ENCODE data around the gene CFAP74.

Gene CFAP74

GRCh38 chr1:1924849-1925248, 78.7 kb downstream of the CFAP74 start:
- peaks cover 2% of the 10 kb centered on the region for H3K4me1 ChIP-seq (ENCODE audit: control insufficient read depth, low read depth, low read length)
- peaks cover 4% of the 10 kb centered on the region for H3K27me3 ChIP-seq (ENCODE audit: control insufficient read depth, insufficient read depth, low read length)
- no peak overlapping the region for H3K9ac ChIP-seq (ENCODE audit: low read length)
- no peaks in the 10 kb centered on the region for H3K9me3 ChIP-seq (ENCODE audit: control insufficient read depth, low read depth, low read length)
- no peak overlapping the region for H3K27ac ChIP-seq (ENCODE audit: low read length)
- no peaks in the 10 kb centered on the region for H3K36me3 ChIP-seq (ENCODE audit: control insufficient read depth, low read depth, low read length)
- no peak overlapping the region for H3K4me3 ChIP-seq (ENCODE audit: low read length)

GRCh38 chr1:1924386-1924785, 79.2 kb downstream of the CFAP74 start:
- Histone ChIP-seq H3K27ac (ENCODE audit: low read length) (no peak overlapping the region), H3K4me1 (ENCODE audit: control insufficient read depth, low read depth, low read length) (peaks cover 5% of the 10 kb centered on the region), H3K4me3 (ENCODE audit: low read length) (no peak overlapping the region), H3K36me3 (ENCODE audit: control insufficient read depth, low read depth, low read length) (no peaks in the 10 kb centered on the region), H3K9me3 (ENCODE audit: control insufficient read depth, low read depth, low read length) (no peaks in the 10 kb centered on the region), H3K9ac (ENCODE audit: low read length) (no peak overlapping the region), H3K27me3 (ENCODE audit: control insufficient read depth, insufficient read depth, low read length) (peaks cover 5% of the 10 kb centered on the region)

DNA sequence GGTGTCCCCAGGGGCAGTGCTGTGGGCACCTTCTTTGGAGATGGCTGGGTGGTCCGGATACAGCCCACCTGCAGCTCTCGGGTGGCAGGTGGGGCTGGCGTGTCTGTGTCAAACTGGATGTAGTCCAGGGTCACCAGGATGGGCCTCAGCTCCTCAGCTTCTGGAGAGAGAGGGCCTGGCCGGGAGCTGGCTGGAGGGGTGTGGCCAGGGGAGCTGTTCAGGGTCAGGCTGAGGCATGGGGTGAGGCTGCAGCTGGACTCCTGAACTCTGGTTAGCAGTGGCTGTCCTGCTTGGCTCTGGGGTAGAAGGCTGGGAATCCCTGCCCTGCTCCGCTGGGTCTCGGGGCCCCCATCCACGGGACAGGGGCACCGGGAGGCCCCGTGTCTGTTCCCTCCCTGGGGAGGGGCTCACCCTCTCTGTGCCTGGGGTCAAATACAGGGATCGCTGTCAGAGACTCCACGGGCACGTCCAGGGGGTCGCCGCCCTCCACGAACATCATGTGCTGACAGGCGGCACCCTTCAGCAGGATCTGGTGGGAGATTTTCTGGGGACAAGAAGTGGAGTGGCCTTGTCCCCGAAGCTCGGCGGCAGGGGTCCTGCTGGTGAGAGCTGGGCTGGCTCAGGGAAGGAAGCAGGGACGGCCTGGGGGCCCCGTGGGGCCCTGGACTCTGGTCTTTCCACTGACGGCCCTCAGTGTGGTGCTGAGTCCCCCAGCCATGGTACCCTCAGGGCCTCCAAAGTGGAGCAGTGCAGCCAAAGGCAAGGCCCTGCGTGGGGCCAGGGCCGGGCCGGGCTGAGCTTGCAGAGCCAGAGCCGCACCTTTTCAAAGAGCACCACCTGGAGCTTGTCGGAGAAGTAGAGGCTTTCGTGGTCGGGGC, 80.4 kb downstream of the CFAP74 start:
- H3K4me1 ChIP-seq (ENCODE audit: control insufficient read depth, low read depth, low read length), result peaks cover 5% of the 10 kb centered on the region

GRCh38 chr1:1922702-1922955, 81.0 kb downstream of the CFAP74 start:
- Histone ChIP-seq H3K4me3 (ENCODE audit: low read length) (no peak overlapping the region), H3K9ac (ENCODE audit: low read length) (no peak overlapping the region), H3K9me3 (ENCODE audit: control insufficient read depth, low read depth, low read length) (no peaks in the 10 kb centered on the region), H3K4me1 (ENCODE audit: control insufficient read depth, low read depth, low read length) (peaks cover 5% of the 10 kb centered on the region), H3K27ac (ENCODE audit: low read length) (no peak overlapping the region), H3K36me3 (ENCODE audit: control insufficient read depth, low read depth, low read length) (no peaks in the 10 kb centered on the region), H3K27me3 (ENCODE audit: control insufficient read depth, insufficient read depth, low read length) (peaks cover 5% of the 10 kb centered on the region)

More for the DNA sequence above, 80.4 kb downstream of the CFAP74 start:
- Histone ChIP-seq H3K9ac (ENCODE audit: low read length) (no peak overlapping the region), H3K9me3 (ENCODE audit: control insufficient read depth, low read depth, low read length) (no peaks in the 10 kb centered on the region), H3K27ac (ENCODE audit: low read length) (no peak overlapping the region), H3K36me3 (ENCODE audit: control insufficient read depth, low read depth, low read length) (no peaks in the 10 kb centered on the region), H3K27me3 (ENCODE audit: control insufficient read depth, insufficient read depth, low read length) (peaks cover 5% of the 10 kb centered on the region), H3K4me3 (ENCODE audit: low read length) (no peak overlapping the region)

GRCh38 chr1:1921901-1922701, 81.5 kb downstream of the CFAP74 start:
- no peak overlapping the region for H3K27ac ChIP-seq (ENCODE audit: low read length)
- H3K9me3 ChIP-seq (ENCODE audit: control insufficient read depth, low read depth, low read length), result no peaks in the 10 kb centered on the region
- no peak overlapping the region for H3K4me3 ChIP-seq (ENCODE audit: low read length)
- no peaks in the 10 kb centered on the region for H3K36me3 ChIP-seq (ENCODE audit: control insufficient read depth, low read depth, low read length)
- peaks cover 5% of the 10 kb centered on the region for H3K4me1 ChIP-seq (ENCODE audit: control insufficient read depth, low read depth, low read length)
- no peak overlapping the region for H3K9ac ChIP-seq (ENCODE audit: low read length)
- H3K27me3 ChIP-seq (ENCODE audit: control insufficient read depth, insufficient read depth, low read length), result peaks cover 5% of the 10 kb centered on the region

DNA sequence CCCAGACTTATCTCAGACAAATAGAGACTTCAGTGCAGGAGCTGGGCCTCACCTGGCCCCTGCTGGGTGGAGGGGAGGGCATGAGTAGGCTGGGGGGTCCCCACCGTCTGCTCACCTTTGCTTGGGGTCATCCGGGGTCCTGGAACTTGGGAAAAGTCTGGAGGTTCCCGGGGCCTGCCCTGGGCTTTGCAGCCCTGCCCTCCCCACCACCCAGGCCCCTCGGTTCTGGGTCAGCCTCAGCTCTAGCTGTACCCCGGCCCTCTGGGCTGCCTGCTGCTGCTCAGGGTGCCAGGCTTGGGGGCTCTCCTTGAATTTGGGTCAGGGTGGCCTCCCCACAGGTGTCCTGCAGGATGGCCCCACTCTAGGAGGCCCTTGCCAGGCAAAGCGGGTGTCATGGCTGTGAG, 82.1 kb downstream of the CFAP74 start:
- Histone ChIP-seq H3K27ac (ENCODE audit: low read length) (no peak overlapping the region), H3K36me3 (ENCODE audit: control insufficient read depth, low read depth, low read length) (no peaks in the 10 kb centered on the region), H3K4me3 (ENCODE audit: low read length) (no peak overlapping the region), H3K4me1 (ENCODE audit: control insufficient read depth, low read depth, low read length) (peaks cover 5% of the 10 kb centered on the region), H3K27me3 (ENCODE audit: control insufficient read depth, insufficient read depth, low read length) (peaks cover 5% of the 10 kb centered on the region), H3K9me3 (ENCODE audit: control insufficient read depth, low read depth, low read length) (no peaks in the 10 kb centered on the region), H3K9ac (ENCODE audit: low read length) (no peak overlapping the region)

- Histone ChIP-seq H3K36me3 (ENCODE audit: control insufficient read depth, low read depth, low read length) (no peaks in the 10 kb centered on the region), H3K4me1 (ENCODE audit: control insufficient read depth, low read depth, low read length) (peaks cover 5% of the 10 kb centered on the region), H3K9me3 (ENCODE audit: control insufficient read depth, low read depth, low read length) (no peaks in the 10 kb centered on the region), H3K27ac (ENCODE audit: low read length) (no peak overlapping the region), H3K4me3 (ENCODE audit: low read length) (no peak overlapping the region), H3K9ac (ENCODE audit: low read length) (no peak overlapping the region), H3K27me3 (ENCODE audit: control insufficient read depth, insufficient read depth, low read length) (peaks cover 5% of the 10 kb centered on the region)
These were observed 82.8 kb downstream of the CFAP74 start for GRCh38 chr1:1920608-1921458.

DNA sequence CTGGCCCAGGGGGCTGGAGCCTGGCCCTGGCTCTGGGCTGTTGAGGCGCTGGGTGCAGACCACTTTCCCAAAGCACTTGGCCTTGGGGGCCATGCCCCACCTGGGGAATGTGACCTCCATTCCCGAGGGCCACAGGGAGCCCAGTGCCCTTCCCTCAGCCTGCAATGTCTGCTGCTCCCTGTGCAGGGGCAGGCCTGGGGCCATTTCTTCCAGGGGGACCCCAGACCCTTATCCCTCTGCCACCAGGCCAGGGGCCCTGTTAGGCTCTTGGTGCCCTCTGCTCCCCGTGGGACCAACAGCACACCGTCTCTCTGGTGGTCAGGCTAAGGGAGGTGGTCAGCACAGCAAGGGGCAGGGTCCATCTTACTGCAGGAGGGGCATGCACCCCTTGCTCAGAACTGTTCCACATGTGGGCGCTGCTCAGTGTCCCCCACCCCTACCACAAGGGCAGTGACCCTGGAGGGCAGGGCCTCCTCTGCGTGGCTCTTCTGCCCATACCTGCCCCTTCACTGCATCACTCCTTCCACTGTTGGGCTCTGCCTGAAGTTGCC, 83.5 kb downstream of the CFAP74 start:
- H3K9ac ChIP-seq (ENCODE audit: low read length), result no peak overlapping the region
- H3K4me1 ChIP-seq (ENCODE audit: control insufficient read depth, low read depth, low read length), result peaks cover 5% of the 10 kb centered on the region
- no peaks in the 10 kb centered on the region for H3K9me3 ChIP-seq (ENCODE audit: control insufficient read depth, low read depth, low read length)
- no peak overlapping the region for H3K27ac ChIP-seq (ENCODE audit: low read length)
- H3K4me3 ChIP-seq (ENCODE audit: low read length), result peak overlapping the region; percentile 47
- no peaks in the 10 kb centered on the region for H3K36me3 ChIP-seq (ENCODE audit: control insufficient read depth, low read depth, low read length)
- H3K27me3 ChIP-seq (ENCODE audit: control insufficient read depth, insufficient read depth, low read length), result peaks cover 5% of the 10 kb centered on the region

- H3K27ac ChIP-seq (ENCODE audit: low read length), result no peak overlapping the region
- peak overlapping the region; percentile 61 for H3K4me3 ChIP-seq (ENCODE audit: low read length)
- H3K27me3 ChIP-seq (ENCODE audit: control insufficient read depth, insufficient read depth, low read length), result peaks cover 5% of the 10 kb centered on the region
- H3K9ac ChIP-seq (ENCODE audit: low read length), result no peak overlapping the region
- no peaks in the 10 kb centered on the region for H3K36me3 ChIP-seq (ENCODE audit: control insufficient read depth, low read depth, low read length)
- peaks cover 5% of the 10 kb centered on the region for H3K4me1 ChIP-seq (ENCODE audit: control insufficient read depth, low read depth, low read length)
- no peaks in the 10 kb centered on the region for H3K9me3 ChIP-seq (ENCODE audit: control insufficient read depth, low read depth, low read length)
These were observed 84.1 kb downstream of the CFAP74 start for GRCh38 chr1:1919304-1920056.

DNA sequence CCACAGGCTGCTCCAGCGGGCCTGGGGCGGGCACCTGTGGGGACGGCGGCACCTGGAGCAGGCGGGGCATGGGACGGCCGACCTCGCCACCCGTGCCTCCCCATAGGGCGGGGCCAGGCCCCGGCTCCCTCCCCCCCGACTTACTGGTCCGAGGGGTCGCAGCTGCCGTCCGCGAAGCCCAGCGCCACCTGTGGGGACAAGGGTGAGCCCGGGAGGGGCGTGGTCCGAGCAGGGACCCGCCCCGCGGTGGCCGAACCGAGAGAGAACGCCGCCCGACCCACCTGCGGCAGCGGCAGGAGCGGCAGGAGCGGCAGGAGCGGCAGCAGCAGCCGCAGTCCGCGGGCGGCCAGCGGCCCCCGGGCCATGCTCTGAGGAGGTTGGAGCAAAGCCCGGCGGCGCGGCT, 84.7 kb downstream of the CFAP74 start, which contains the start of gene TMEM52:
TMEM52 (minus strand) TSS at position 379 of the 403 bp plus-strand sequence; CDS start at position 365, 14 bp downstream.
- Histone ChIP-seq H3K4me3 (ENCODE audit: low read length) (peak within 1 kb of the TSS; percentile 61), H3K9me3 (ENCODE audit: control insufficient read depth, low read depth, low read length) (no peaks in the 10 kb centered on the region), H3K27ac (ENCODE audit: low read length) (no peak within 1 kb of the TSS), H3K4me1 (ENCODE audit: control insufficient read depth, low read depth, low read length) (peaks cover 5% of the 10 kb centered on the region), H3K36me3 (ENCODE audit: control insufficient read depth, low read depth, low read length) (no peaks in the 10 kb centered on the region), H3K27me3 (ENCODE audit: control insufficient read depth, insufficient read depth, low read length) (peaks cover 5% of the 10 kb centered on the region), H3K9ac (ENCODE audit: low read length) (peak within 1 kb of the TSS; percentile 42)
